ENCODE measurements around the gene USP31.
A peak's percentile ranks its signal among the peaks of the same experiment; 100 is the strongest.
"Not testable (repeated sequence)": the region's sequence is repeated elsewhere in the genome, so short reads cannot be mapped to it uniquely, and the experiment has no call there.

Gene USP31

DNA sequence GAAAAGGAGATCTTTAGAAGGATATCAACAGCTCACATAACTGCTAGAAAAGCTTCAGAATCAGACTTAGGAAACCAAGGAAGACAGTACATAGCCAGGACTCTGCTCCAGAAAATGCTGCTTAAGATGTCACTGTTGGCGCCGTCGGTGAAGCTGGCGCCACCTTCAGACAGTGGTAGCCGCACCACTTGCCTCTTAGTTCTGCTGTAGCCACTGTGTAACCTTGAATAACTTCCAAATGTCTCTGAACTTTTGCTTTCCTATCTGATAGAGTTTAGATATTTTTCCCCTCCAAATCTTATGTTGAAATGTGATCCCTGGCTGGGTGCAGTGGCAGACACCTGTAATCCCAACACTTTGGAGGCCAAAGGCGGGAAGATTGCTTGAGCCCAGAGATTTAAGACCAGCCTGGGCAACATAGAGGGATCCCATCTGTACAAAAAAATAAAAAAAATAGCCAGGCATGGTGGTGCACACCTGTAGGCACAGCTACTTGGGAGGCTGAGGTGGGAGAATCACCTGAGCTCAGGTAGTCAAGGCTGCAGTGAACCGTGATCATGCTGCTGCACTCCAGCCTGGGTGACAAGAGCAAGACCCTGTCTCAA is 6.3 kb upstream of the USP31 start:
- DNase-seq, result no peak

DNA sequence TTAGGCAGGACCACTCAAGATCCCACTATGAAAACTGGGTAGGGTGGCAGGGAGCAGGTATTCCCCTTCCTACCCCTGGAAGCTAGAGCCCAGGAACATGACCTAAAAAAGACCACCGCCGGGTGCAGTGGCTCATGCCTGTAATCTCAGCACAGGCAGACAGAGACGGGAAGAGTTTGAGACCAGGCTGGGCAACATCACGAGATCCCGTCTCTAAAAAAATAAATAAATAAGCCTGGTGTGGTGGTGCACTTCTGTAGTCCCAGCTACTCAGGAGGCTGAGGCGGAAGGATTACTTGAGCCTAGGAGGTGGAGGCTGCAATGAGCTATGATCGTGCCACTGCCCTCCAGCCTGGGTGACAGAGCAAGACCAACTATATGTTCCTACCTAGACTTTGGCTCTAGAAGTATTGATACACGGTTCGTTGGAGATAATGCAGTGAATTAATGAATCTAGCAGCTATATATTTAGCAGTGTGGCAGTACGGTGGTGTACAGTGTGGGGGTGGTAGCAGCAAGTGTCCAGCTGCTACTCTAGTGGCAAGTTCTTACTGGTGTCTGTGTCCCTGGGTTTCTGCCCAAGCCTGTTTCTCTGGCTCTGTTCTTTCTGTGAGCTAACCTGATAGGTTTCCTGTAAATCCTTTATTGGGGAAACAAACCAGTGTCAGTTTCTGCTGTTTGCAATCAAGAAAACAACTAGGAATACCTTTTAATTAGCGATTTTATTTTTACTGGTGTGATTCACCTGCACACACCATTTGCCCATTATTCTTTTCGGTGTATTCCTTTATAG is 3.3 kb upstream of the USP31 start:
- DNase-seq, result no peak

DNA sequence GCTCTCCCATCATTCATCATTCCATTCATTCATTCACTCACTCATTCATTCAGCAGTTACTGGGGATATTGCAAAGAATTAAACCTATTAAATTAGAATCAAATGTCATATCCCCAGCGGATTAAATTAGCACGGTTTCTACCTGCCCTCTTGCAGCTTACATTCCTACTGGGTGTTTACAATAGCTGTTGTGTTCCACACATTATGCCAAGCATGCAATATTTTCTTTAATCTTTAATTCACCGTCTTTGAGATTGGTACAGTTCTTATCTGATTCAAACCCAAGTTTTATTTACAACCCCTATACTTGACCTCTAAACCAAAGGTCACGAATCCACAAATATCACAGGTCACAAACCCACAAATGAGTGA is 727 bp upstream of the USP31 start:
- no peak for DNase-seq

DNA sequence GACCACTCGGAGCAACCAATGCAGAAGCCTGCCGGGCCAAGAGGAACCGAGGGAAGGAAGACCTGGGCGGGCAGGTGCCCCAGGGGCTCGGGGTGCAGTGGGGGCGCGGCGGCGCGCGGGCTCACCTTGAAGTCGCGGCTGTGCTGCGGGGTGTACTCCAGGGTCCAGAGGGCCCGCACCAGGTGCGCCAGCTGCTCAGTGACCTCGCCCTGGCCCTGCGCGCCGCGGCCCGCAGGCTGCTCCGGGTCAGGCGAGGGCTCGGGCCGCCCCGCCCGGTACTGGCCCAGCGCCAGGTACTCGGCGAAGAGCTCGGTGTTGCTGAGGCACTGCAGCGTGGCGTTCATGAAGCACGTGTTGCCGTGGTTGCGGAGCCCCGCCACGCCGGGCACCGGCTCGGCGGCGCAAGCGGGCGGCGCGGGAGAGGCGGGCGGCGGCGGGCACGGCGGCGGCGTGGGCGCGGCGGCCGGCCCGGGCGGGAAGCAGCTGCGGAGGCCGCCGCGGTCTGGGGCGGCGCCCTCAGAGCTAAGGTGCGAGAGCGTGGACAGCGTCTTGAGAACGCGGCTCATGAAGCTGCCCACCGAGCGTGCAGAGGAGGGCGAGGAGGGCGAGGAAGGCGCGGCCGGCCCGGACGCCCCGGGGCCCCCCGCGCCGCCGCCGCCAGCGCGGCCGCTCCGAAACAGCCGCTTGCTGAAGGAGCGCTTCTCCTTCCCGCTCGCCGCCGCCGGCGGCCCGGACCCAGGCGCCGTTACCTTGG is 562 bp downstream of the USP31 start:
- DNase-seq, result peak; percentile 3

DNA sequence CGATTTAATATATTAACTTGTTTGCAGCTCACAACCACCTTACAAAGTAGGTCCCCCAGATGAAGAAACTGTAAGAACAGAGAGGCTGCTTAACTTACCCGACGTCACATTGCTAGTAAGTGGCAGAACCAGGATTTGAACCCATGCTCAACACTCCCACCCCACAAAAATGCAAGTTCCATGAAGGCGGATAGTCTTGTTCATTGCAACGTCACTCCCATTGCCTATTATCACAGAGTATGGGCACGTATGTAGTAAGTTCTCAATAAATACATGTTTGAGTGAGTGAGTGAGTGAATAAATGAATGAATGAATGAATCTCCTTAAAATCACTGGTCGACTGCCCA is 1.1 kb downstream of the USP31 start:
- no peak for DNase-seq

DNA sequence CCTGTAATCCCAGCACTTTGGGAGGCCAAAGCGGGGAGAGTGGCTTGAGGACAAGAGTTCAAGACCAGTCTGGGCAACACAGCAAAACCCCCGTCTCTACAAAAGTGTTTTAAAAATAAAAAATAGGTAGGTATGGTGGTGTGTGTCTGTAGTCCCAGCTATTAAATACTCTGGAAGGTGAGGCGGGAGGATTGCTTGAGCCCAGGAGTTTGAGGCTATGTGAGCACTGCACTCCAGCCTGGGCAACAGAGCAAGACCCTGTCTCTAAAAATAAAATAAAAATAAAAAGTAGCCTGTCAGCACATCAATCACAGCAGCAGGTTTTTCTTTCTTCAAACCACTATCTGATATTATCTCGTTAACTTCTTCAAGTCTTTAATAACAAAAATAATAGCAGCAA is 1.6 kb downstream of the USP31 start:
- DNase-seq, result no peak

DNA sequence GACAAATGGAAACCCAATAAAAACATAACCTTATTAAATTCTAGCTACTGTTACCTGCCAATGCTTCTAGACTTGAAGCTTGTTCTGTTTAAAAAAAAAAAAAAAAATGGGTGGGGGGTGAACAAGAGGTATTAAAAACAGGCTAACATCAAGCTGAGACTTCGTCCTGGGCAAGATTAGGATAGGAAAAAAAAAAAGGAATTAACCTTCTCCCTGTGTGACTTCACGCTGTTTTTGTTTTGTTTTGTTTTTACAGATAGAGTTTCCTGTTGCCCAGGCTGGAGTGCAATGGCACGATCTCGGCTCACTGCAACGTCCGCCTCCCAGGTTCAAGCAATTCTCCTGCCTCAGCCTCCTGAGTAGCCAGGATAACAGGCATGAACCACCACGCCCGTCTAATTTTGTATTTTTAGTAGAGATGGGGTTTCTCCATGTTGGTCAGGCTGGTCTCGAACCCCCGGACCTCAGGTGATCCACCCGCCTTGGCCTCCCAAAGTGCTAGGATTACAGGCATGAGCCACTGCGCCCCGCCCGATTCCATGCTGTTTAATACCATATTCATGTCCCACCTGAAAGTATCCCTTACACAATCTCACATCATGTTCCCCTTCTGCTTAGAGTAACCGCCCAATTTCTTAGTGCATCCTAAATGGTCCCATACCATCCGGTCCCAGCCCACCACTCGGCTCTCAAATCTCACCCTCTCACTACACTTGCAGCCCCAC is 2.2 kb downstream of the USP31 start:
- DNase-seq, result no peak

DNA sequence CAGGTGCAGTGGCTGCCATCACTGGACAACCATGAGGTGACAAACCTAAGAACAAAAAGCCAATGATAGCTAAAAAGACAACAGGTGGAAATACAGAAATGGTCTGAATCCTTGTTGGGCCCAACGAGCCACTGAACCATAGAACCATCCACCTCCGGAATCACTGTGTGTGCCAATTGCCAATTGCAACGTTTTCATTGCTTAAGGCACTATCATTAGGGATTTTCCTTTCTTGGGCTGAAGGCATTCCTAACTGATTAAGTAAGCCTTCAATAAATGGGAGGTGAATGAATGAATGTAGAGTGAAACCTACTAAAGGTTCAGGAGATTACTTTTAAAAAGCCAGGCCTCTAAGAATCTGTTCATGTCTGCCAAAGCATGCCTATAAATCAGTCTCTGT is 3.6 kb downstream of the USP31 start:
- no peak for DNase-seq

DNA sequence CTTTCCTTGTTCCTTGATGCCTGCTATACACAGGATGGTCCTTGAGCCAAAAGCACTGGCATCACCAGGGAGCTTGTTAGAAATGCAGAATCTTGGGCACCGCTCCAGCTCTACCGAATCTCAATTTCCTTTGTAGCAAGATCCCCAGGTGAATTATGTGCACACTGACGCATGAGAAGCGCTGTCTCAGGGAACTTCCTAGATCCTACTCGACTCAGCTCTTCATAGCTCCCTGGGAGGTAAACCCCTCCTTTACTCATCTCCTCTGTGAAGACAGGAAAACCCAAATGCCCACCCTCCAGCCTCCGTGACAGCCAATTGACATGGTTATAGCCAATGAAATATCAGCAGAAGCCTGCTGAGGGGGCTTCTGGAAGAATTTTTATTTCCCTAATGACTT is 4.1 kb downstream of the USP31 start:
- DNase-seq, result peak; percentile 51

DNA sequence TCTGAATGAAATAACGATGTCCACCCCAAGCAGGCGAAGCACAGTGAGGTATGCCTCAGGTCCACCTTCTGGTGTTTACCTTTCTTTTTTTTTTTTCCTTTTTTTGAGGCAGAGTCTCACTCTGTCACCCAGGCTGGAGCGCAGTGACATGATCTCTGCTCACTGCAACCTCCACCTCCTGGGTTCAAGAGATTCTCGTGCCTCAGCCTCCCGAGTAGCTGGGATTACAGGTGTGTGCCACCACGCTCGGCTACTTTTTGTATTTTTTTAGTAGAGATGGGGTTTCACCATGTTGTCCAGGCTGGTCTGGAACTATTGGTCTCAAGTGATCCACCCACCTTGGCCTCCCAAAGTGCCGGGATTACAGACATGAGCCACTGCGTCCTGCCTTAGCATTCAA is 4.9 kb downstream of the USP31 start:
- not testable (repeated sequence) for DNase-seq

DNA sequence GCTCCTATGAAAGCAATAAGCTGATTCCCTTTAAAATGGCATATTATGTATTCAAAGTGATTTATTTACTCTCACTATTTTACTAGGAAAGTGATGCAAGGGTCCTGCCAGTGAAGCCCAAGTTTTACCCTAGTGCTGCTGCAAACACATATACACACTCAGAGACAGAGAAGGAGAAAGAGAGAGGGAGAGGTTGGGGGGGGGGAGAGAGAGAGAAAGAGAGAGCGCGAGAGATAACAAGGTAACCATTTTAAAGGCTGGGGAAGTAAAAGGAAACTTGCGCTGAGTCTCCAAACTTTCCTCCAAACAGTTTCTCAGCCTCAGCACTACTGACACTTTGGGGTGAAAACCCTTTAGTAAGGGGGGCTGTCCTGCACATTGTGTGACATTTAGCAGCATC is 5.9 kb downstream of the USP31 start:
- no peak for DNase-seq

DNA sequence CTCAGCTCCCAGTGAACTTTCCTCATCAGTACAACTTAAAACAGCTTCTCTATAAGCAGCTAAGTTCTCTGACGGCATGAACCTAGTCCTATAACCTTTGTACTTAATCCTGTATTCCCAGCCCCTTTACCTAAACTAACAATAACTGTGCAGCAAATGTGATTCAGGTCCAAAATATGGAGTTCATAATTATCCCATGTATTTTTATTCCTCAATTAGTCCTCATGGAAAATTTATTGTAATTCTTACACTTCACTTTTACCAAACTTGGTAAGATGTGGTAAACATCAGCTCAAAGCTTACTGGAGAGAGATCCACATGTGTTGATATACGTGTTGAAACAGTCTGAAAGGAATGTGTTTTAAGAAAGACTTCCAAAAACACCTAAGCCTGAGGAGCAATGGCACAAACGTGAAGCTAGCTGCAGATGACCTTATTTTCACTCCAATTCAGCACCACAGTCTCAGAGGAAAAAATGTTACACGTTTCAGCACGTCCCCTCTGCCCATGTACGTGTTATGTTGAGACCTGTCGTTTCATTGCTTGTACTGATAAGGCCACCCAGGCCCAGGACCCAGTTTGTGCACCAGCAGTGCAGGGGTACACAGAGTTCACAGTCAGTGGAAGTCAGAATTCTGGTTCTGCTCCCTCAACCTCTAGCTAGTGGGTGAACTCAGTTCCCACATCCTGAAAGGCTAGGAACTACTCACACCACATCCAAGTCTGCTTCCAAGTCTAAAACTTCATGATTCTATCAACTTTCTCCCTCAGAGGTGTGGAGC is 7.1 kb downstream of the USP31 start:
- no peak for DNase-seq

DNA sequence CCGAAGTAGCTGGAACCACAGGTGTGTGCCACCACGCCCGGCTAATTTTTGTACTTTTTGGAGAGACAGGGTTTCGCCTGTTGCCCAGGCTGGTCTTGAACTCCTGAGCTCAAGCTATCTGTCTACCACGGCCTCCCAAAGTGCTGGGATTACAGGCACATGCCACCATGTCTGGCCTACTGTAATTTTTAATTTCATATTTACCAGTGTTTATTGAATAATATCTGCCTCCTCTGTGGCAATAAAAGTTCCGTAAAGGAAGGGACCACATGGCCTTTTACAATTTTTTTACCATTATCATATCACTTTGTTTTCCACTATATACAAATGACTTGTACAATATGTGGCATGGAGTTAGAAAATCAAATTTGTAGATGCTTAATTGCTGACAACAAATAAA is 7.8 kb downstream of the USP31 start:
- DNase-seq, result no peak

DNA sequence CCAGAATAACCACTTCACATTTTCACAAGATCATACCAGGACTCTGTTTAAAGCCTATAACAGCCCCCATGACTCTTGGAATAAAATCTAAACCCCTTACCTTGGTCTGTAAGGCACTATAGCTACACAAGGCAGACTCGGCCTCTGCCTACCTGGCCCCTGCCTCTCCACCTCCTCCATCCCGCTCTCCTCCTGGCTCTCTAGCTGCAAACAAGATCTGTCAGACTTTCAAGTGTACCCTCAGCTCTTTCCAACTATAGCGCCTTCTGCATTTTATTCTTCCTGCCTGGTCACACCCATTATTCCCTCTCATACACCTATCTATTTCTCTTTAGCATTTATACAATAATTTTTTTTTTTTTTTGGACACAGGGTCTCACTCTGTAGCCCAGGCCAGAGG is 8.2 kb downstream of the USP31 start:
- no peak for DNase-seq

DNA sequence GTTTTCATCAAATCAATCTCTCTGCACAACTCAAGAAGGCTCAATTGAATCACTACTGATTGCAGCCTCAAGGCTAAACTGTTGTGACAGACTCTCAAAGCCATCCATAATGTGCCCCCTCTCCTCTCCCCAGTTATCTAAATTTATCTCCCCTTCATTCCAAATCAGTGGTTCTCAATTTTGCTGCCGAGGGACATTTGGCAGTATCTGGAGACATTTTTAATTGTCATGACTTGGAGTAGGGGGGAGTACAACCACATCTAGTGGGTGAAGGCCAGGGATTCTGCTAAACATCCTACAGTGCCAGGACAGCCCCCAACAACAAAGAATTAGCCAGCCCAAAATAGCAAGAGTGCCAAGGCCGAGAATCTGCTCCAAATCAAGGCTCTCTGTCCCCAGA is 9.1 kb downstream of the USP31 start:
- DNase-seq, result no peak

DNA sequence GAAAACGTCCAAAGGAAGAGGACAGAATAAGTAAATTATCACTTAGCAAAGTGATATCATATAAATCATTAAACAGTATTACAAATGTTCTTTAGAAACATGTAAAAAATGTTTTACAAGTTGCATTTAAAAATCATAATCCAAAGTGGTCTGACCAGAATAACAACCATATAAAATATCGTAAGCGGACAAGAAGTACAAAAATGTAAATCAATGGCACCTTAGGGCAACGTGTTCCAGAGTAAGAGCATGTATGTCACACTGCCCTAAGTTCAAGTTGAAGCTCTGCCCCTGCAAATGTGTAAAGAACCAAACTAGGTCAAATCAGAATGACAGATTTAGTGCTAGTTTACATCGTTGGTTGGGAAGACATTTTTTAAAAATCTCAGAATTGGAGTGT is 11.4 kb downstream of the USP31 start:
- DNase-seq, result no peak

DNA sequence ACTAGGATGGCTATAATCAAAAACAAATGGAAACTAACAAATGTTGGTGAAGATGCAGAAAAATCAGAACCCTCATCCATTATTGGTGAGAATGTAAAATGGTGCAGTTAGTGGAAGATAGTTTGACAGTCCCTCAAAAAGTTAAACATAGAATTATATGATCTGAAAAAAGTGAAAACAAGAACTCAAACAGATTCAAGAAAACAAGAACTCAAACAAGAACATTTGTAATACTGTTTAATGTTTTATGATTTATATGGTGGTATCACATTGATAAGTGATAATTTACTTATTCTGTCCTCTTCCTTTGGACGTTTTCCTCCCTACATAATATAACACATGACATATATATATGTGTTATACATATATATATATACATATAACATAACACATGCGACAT is 12.0 kb downstream of the USP31 start:
- DNase-seq, result no peak

DNA sequence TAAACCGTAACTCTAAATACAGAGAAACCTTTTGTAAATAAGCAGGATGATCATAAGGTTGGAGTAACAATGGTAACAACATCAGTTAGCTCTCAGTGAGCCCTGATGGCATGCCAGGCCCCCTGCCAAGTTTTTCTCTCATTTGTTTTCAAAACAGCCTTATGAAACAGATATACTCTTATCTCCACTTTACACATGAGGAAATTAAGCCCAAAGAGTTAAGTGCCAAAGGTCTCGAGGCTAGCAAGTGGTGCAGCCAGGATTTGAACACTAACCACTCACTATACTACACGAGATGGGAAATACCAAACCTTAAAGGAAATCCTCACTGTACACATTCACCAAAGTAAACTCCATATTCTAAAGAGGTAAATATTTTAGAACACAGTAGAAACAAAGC is 15.0 kb downstream of the USP31 start:
- no peak for DNase-seq

DNA sequence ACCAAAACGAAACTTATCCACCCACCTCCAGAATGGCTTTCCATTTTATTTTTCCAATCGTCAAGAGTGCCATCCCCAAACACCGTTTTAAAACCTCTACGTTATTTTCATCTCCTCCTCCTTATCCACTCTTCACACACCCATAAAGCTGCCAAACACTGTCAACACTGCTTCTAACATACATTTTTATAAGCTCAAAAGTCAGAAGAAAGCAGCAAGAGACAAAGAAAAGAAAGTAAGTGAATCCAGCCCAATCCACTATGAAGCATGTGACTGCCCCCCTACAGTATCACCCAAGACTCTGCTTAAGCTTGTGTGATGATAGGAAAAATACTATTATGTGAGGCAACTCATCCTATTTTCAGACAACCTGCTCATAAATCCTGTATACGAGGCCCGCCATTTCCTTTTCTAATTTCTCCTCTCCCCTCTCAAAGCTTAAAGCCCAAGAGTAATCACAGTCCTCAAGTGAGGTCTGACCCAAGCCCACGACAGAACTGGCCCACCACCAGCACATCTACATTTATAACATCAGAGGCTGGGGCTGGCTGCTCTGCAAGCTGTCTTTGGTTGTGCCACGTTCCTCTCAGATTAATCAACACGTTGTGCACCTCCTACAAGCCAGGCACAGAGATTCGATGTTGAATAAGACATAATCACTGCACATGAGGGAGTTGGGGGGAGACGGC is 16.3 kb downstream of the USP31 start:
- no peak for DNase-seq

DNA sequence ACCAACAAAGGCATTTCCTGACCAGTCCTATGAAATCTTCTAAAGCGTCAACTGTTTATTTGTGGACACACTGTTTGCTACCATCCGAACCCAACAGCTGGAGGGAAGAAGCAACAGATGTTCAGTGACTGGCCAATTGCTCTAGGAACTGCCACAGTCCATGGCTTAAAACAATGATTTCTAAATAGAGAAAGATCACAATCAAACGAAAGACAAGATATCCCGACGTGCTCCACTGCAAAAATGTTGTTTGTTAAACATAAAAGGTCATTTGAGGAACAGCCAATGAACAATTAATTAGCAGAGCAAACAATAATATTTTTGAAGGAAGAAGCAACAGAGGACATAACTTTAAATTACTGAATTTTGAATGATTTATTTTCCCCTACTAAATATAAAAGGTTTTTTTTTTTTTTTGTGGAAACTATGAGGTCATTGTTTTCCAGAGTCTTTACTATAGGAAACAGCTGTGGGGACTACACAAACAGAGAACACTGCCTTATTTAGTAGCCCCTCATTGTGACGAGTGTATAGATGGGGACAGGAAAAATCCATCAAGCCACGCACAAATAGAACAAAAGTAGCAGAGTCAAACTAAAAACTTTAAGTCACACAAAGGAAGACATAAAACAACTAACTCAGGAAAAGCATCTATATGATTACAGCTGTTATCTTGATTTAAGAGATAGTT is 17.2 kb downstream of the USP31 start:
- no peak for DNase-seq

DNA sequence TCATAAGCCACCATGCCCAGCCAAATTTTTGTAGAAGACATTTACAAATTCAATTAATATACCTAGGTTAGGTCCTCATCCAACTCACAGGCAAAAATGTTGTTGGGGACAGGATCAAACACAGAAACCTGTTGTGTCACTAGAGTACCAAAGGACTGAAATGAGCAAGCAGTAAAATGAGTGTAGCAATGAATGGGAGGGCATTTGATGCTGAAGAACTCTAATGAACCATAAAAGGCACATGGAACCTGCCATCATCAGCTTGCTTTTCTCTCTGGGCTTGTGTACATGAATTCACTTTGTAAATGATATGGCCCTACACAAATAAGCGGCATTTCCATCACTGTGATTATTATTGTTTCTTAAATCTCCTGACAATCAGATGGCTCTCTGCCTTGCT is 17.8 kb downstream of the USP31 start:
- DNase-seq, result no peak

DNA sequence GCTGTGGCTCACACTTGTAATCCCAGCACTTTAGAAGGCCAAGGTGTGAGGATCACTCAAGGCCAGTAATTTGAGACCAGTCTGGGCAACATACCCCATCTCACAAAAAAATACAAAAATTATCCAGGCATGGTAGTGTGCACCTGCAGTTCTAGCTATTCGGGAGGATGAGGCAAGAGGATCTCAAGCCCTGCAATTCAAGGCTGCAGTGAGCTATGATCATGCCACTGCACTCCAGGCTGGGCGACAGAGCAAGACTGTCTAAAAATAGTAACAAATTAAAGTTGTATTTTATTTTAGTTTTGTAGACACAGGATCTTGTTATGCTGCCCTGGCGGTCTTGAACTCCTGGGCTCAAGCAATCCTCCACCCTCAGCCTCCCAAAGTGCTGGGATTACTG is 18.2 kb downstream of the USP31 start:
- DNase-seq, result no peak

Measured in T1000 (cell line).